NCI-H2196 (cell line): ENCODE data around the gene CLIP2.
"Not testable (repeated sequence)": the region's sequence is repeated elsewhere in the genome, so short reads cannot be mapped to it uniquely, and the experiment has no call there.

Experiments used
- DNase-seq: peaks from one replicate; lab custom pipeline; 2025; ENCODE audit not compliant: unreplicated experiment; lab: John Stamatoyannopoulos, UW

The CLIP2 gene

GRCh38 chr7:74289018-74289658 lies at the start of gene CLIP2:
Gene CLIP2 (plus strand): TSS chr7:74289407. CDS start chr7:74317547, 28,140 bp downstream.
- peak; percentile 82 for DNase-seq

DNA sequence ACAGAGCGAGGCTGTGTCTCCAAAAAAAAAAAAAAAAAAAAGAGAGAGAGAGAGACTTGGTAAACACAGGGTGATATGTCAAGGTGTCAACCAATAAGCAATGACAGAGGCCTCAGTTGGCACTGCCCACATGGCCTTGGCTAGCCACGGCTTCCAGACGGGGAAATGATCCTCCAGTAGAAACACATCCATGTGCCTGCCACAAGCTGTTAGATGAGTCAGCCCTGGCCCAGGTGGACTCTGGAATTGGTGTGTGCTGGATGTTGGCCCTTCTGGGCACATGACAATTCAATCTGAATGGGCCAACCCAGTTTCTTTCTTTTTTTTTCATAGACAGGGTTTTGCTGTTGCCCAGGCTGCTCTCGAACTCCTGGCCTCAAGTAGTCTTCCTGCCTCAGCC lies 48.7 kb upstream of the CLIP2 start:
- no peak for DNase-seq

DNA sequence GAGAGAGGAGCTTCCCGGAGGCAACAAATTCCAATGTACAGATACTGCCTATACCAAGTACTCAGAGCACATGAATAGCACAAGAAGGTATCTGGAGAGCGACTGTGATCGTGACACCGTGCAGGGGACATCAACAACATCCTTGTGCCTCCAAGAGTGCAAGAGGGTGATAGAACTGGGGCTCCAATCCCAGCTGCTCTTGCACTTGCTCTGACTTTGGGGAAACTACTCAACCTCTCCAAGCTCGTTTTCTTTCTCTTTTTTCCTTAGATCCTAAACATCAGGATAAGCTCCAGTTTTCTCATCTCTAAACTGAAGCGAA lies 47.1 kb upstream of the CLIP2 start:
- DNase-seq, result no peak

DNA sequence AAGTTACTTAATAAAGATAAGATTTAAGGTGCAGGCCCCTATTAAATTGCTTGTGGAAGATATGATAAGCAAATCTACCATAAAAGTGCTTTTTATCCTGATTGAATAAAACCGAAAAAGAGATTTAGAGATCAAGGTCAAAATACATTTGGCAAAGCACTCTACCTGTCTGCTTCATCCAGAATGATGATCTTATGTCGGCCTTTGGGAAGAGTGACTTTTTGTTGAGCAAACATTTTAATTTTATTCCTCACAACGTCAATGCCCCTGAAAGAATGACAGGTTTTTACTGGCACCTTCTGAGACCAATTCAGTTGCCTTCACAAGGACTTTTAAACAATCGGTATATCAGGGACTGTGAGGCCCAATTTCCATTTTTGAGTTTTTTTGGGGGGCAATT lies 42.7 kb upstream of the CLIP2 start:
- no peak for DNase-seq

DNA sequence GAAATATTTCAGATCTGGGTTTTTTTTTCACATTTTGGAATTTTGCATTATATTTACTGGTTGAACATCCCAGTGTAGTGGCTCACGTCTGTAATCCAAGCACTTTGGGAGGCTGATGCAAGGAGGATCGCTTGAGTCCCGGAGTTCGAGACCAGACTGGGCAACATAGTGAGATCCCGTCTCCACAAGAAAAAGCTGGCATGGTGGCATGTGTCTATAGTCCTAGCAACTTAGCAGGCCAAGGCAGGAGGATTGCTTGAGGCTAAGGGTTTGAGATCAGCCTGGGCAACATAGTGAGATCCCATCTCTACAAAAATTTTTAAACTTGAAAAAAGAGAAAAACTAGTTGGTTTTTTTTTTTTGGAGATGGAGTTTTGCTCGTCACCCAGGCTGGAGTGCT lies 41.1 kb upstream of the CLIP2 start:
- DNase-seq, result no peak

DNA sequence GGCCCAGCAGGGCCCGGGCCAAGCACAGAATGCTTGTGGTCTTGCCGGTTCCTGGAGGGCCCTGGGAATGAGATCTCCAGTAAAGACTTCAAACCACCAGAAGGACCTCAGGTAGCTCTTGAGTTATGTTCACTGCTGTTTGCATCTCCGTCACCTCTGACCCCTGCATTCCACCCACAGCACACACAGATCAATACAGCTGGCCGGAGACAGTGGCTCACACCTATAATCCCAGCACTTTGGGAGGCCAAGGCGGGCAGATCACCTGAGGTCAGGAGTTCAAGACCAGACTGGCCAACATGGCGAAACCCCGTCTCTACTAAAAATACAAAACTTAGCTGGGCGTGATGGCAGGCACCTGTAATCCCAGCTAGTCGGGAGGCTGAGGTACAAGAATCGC lies 40.1 kb upstream of the CLIP2 start:
- DNase-seq, result not testable (repeated sequence)

DNA sequence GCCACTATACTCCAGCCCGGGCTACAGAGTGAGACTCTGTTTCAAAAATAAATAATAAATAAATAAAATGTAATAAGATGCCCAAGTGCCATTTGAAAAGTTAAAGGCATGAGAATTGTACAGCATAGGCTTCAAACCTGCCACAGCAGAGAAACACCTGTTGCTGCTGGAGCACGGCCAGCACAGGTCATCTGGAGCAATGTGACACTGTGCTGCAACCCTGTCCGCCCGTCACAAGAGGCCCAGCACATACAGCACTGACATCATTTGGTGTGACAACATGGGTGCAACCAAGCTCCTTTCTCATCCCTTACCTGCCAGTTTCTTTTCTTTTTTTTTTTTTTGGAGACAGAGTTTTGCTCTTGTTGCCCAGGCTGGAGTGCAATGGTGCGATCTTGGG lies 36.3 kb upstream of the CLIP2 start:
- peak; percentile 80 for DNase-seq

- no peak for DNase-seq
Measured at GRCh38 chr7:74253331-74253730, 35.9 kb upstream of the CLIP2 start.

DNA sequence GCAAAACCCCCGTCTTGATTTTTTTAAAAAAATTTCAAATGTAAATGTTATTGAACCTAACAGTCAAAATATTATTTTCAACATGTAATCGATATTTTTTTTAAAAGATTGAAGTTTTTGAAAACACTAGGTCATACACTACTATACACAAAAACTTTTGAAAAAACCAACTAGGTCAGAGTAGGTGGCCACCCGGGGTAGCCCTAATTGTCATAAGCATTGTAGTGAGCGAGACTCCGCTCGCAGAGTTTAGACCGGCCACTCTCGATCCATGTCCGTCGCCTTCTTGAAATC lies 35.4 kb upstream of the CLIP2 start:
- no peak for DNase-seq

- peak; percentile 97 for DNase-seq
Measured at GRCh38 chr7:74254129-74254857, 34.9 kb upstream of the CLIP2 start, which contains the start of gene RFC2. Gene RFC2 (minus strand): TSS chr7:74254399. CDS start chr7:74254383, 16 bp downstream.

- no peak for DNase-seq
Measured at GRCh38 chr7:74254858-74255379, 34.3 kb upstream of the CLIP2 start.

GRCh38 chr7:74255461-74255860 lies 33.7 kb upstream of the CLIP2 start:
- DNase-seq, result not testable (repeated sequence)

- no peak for DNase-seq
Measured at GRCh38 chr7:74256491-74257408, 32.5 kb upstream of the CLIP2 start.

DNA sequence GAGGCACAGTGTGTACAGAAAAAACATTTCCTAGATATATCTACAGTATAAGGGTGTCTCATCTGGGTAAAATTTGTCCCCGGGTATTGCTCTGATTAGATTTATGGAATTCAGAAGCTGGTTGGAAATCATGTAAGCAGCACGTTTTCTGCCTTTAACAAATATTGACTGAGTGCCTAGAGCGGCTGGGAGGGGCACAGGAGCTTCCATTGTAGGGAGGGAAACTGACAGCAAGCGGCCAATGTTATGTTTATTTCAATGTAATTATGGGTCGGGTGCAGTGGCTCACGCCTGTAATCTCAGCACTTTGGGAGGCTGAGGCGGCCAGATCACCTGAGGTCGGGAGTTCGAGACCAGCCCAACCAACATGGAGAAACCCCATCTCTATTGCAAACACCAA lies 30.6 kb upstream of the CLIP2 start:
- no peak for DNase-seq

DNA sequence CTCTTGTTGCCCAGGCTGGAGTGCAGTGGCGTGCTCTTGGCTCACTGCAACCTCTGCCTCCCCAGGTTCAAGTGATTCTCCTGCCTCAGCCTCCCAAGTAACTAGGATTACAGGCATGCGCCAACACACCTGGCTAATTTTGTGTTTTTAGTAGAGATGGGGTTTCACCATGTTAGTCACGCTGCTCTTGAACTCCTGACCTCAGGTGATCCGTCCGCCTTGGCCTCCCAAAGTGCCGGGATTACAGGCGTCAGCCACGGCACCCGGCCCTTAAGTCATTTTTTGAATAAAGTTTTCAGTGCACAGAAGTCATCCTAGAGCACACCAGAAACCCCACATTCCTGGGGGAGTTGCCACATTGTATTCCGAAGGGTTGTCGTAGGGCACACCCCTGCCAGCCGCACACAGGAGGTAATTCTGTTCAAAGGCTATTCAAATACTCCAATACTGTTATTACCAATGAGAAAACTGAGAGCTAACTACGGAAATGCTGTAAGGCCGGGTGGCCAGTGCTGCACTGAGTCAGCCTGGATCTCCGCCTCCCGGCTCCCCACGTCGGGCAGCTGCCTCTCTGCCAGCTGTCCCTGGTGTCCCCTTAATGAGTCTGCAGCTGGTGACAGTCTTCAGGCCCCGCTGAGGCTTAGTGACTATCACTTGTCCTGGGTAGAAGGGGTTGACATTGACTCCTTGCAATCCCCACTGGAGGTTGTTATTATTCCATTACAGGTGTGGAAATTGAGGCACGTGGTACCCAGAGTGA lies 26.4 kb upstream of the CLIP2 start:
- no peak for DNase-seq

DNA sequence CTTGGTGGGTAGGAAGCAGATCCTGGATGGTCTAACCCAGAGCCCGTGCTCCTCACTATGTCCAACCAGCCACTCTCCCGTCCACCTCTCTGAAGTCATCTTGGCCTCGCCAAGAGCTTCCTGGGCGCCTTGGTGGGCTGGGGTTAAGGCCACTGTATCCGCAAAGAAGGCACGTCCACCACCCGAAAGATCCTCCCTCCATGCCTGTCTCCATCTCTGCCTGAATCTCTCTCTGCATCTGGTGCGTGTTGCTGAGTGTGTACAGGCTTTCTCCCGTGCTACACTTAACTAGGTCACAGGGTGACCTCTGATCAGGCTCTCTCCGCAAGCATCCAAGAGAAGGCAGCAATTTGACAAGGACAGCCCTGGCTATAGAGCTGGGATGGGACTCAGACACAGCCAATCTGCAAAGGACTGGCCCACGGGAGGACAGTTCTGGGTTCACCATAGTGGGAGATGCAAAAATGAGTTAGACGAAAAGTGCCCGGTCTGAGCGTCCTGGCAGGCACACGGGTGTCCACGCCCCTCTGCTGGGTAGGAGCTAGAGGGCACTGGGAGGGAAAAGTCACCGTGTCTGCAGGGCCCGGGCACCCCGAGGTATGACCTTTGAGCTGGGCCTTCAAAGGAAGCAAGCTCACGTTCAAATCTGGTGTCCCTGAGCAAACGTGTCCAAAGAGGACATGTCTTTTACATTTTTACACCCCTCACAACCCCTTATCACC lies 25.6 kb upstream of the CLIP2 start:
- DNase-seq, result no peak

DNA sequence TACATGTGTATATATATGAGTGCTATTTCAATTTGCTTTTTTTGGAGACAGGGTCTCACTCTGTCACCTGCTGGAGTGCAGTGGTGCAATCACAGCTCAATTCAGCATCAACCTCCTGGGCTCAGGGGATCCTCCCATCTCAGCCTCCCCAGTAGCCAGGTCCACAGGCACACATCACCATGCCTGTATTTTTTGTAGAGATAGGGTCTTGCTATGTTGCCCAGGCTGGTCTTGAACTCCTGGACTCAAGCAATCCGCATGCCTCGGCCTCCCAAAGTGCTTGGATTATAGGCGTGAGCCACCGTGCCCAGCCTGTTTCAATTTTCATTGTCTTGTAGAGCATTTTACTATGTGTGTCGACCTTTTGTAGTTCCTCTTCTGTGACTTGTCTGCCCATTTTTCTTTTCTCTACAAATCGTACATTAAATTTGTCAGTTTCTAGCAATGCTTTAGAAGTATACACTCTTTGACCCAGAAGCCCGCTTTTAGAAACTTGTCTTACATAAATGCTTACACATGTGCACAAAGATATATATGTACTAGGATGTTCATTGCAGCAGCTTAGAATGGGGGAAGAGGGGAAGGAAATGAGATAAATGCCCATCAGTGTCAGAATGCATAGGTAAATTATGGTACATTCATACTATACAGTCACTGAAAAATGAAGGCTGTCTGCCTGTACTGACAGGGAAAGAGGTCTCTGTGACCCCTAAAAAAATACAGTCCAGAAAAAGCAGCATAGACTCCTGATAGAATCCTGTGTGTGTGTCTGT lies 22.8 kb upstream of the CLIP2 start:
- no peak for DNase-seq

- no peak for DNase-seq
Measured at GRCh38 chr7:74267756-74268565, 21.2 kb upstream of the CLIP2 start.
